HCT116 (cell line): ENCODE measurements around the gene KIF26B.

Experiments
- CTCF ChIP-seq, 3 experiments: fragments of 200-600 bp in 1 of 3; sonication (generic) in 1 of 3; IDR thresholded peaks in 2 of 3; conservative IDR thresholded peaks in 1 of 3; 2 replicates each; pipeline ENCODE4 v1.5.1; 2012 to 2017; ENCODE audit warnings: low read depth in 2 of 3, low read length in 2 of 3, antibody characterized with exemption in 1 of 3, borderline replicate concordance in 1 of 3, control low read depth in 1 of 3, mild to moderate bottlenecking in 1 of 3, mixed read lengths in 1 of 3, mixed run types in 1 of 3, moderate library complexity in 1 of 3; ENCODE audit not compliant: insufficient read depth in 1 of 3
- EZH2 ChIP-seq: fragments of 200-600 bp; sonication (generic); IDR thresholded peaks from 2 replicates; pipeline ENCODE4 v1.6.1; 2017; ENCODE audit warnings: antibody characterized with exemption, mixed run types
- MAX ChIP-seq: IDR thresholded peaks from 2 replicates; pipeline ENCODE4 v1.6.1; 2012
- POLR2A ChIP-seq: IDR thresholded peaks from 2 replicates; pipeline ENCODE4 v1.7.0; 2011; ENCODE audit warnings: borderline replicate concordance; ENCODE audit not compliant: insufficient read depth, insufficient read length; ENCODE audit errors: extremely low read depth

GRCh38 chr1:245356891-245357585 lies 202.3 kb downstream of the KIF26B start:
- TF ChIP-seq POLR2A (no peak), EZH2 (no peak), CTCF (IDR thresholded peaks at IDR 0.05 in 2 of 3, conservative IDR thresholded peaks at IDR 0.05 in 1 of 3; ENCODE audit: borderline replicate concordance in 1 of 3, insufficient read depth in 1 of 3, low read depth in 2 of 3, low read length in 2 of 3) (no peak), MAX (no peak)
